NCI-H2196 treated with DMSO at 0.1 percent for 48 hours (cell line): ENCODE measurements around the gene CNP.
A peak's percentile ranks its signal among the peaks of the same experiment; 100 is the strongest.
"Not testable (repeated sequence)": the region's sequence is repeated elsewhere in the genome, so short reads cannot be mapped to it uniquely, and the experiment has no call there.

Experiments used
- DNase-seq: peaks from one replicate; lab custom pipeline; 2025; ENCODE audit not compliant: unreplicated experiment; lab: John Stamatoyannopoulos, UW

CNP gene

GRCh38 chr17:41966463-41967140 is at the start of gene CNP:
CNP (plus strand) TSS chr17:41966795; CDS start chr17:41966885, 90 bp downstream.
- peak; percentile 55 for DNase-seq

GRCh38 chr17:41917192-41917591 is 49.4 kb upstream of the CNP start:
- no peak for DNase-seq

- DNase-seq, result no peak
These were observed 48.8 kb upstream of the CNP start for GRCh38 chr17:41917679-41918313.

- DNase-seq, result peak; percentile 80
These were observed 48.1 kb upstream of the CNP start, which contains the start of gene ACLY for GRCh38 chr17:41918314-41919164. ACLY (minus strand) TSS chr17:41918951; CDS start chr17:41913873, 5,078 bp downstream.

- peak; percentile 52 for DNase-seq
These were observed 47.3 kb upstream of the CNP start for GRCh38 chr17:41919165-41919817.

GRCh38 chr17:41919840-41920579 is 46.6 kb upstream of the CNP start:
- no peak for DNase-seq

- DNase-seq, result no peak
These were observed 46.0 kb upstream of the CNP start for GRCh38 chr17:41920580-41920955.

GRCh38 chr17:41925991-41926590 is 40.5 kb upstream of the CNP start:
- DNase-seq, result no peak

- DNase-seq, result no peak
These were observed 37.8 kb upstream of the CNP start for GRCh38 chr17:41928693-41929251.

- DNase-seq, result peak; percentile 71
These were observed 36.4 kb upstream of the CNP start, which contains the start of gene ODAD4 for GRCh38 chr17:41930009-41930832. ODAD4 (plus strand) TSS chr17:41930617; CDS start chr17:41930724, 107 bp downstream.

- DNase-seq, result not testable (repeated sequence)
These were observed 35.8 kb upstream of the CNP start for GRCh38 chr17:41930833-41931156.

- not testable (repeated sequence) for DNase-seq
These were observed 34.9 kb upstream of the CNP start for GRCh38 chr17:41931715-41932114.

- DNase-seq, result no peak
These were observed 33.7 kb upstream of the CNP start for GRCh38 chr17:41932816-41933389.

- no peak for DNase-seq
These were observed 31.0 kb upstream of the CNP start for GRCh38 chr17:41935641-41936040.

GRCh38 chr17:41937970-41938954 is 28.3 kb upstream of the CNP start:
- no peak for DNase-seq

- no peak for DNase-seq
These were observed 27.4 kb upstream of the CNP start for GRCh38 chr17:41939044-41939692.

GRCh38 chr17:41939693-41940090 is 26.9 kb upstream of the CNP start:
- no peak for DNase-seq
